ENCODE measurements around the gene TM4SF20. TPM values are rescaled to one million over a fixed set of nuclear protein-coding genes. Genes with fewer than 3 reads are reported as not detected.

The TM4SF20 gene
- total RNA-seq, 2 experiments from 2014 or later = not detected

DNA sequence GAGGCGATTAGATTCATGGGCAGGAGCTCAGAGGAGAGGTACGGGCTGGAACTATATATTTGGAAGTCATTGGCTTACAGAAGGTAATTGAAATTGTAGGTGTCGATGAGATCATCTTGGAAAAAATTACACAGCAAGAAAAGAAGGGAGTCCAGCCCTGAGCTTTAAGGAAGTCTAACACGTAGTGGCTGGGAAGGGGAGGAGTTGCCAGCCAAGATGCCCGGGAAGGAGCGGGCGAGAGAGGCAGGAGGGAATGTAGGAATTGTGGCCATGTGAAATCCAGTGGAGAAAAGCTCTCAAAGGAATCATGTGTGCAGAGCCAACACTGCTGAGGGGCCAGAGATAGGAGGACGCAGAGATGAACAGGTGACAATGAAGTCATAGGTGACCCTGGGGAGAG is 34.3 kb upstream of the TM4SF20 start:
- no peaks in the 10 kb centered on the region for H3K9me3 ChIP-seq (ENCODE audit: low read length)
- no peak for DNase-seq (ENCODE audit: low spot score)
- no peaks in the 10 kb centered on the region for H4K20me1 ChIP-seq (ENCODE audit: insufficient read depth, low read length)
- ChIA-PET POLR2A (interaction anchor here (0.6 kb wide), 1 partner anchor 1139 kb away, joined by 4 read pairs; no protein-coding TSS in a partner anchor), CTCF (ENCODE audit: unreplicated experiment) (interaction anchor here (0.5 kb wide), 1 partner anchor 592 kb away, joined by 3 read pairs; no protein-coding TSS in a partner anchor)
- intact Hi-C loops (cut with micrococcal nuclease; ENCODE audit: unreplicated experiment) = no loop called here
- H3K9me2 ChIP-seq (ENCODE audit: insufficient read depth, low read length) = no peaks in the 10 kb centered on the region
- no peak overlapping the region for H3K27ac ChIP-seq (ENCODE audit: low read depth, low read length, poor library complexity, severe bottlenecking)
- H3K4me3 ChIP-seq (ENCODE audit: low read depth, low read length, poor library complexity, severe bottlenecking) = no peak overlapping the region
- H3K4me1 ChIP-seq (ENCODE audit: insufficient read depth, low read length, poor library complexity, severe bottlenecking) = no peaks in the 10 kb centered on the region
- no peak for TF ChIP-seq EZH2phosphoT487 (IDR thresholded peaks at IDR 0.05; ENCODE audit: borderline replicate concordance, low read depth, low read length)
- TF ChIP-seq, protein P1, sequence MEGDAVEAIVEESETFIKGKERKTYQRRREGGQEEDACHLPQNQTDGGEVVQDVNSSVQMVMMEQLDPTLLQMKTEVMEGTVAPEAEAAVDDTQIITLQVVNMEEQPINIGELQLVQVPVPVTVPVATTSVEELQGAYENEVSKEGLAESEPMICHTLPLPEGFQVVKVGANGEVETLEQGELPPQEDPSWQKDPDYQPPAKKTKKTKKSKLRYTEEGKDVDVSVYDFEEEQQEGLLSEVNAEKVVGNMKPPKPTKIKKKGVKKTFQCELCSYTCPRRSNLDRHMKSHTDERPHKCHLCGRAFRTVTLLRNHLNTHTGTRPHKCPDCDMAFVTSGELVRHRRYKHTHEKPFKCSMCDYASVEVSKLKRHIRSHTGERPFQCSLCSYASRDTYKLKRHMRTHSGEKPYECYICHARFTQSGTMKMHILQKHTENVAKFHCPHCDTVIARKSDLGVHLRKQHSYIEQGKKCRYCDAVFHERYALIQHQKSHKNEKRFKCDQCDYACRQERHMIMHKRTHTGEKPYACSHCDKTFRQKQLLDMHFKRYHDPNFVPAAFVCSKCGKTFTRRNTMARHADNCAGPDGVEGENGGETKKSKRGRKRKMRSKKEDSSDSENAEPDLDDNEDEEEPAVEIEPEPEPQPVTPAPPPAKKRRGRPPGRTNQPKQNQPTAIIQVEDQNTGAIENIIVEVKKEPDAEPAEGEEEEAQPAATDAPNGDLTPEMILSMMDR (conservative IDR thresholded peaks at IDR 0.05; ENCODE audit: low read length) = no peak
- BruUV-seq (replicated peaks) = no TSS peak
- H2AFZ ChIP-seq (ENCODE audit: low read length) = no peak overlapping the region
- H3K36me3 ChIP-seq (ENCODE audit: insufficient read depth, low read length) = no peaks in the 10 kb centered on the region
- H3K4me2 ChIP-seq (ENCODE audit: low read length) = no peak overlapping the region
- no peaks in the 10 kb centered on the region for H3K79me2 ChIP-seq (ENCODE audit: insufficient read depth, low read depth, low read length)

DNA sequence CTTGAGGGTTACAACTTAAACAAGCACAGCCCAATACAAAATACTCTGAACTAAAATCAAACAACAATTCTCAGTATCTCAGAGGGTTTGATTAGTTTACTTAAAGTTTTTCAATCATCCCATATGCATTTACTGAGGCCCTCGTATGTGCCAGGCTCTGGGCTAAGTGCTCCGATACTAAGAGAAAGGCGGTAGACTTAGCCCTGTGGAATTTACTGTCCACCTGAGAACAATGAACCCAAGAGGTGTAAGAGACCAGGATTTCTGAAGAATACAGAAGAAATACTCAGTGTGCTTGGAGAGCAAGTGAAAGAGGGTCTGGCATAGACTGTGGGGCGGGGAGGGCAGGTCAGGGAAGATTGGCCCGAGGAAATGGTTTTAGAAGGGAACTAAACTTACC is 33.8 kb upstream of the TM4SF20 start:
- no peaks in the 10 kb centered on the region for H3K36me3 ChIP-seq (ENCODE audit: insufficient read depth, low read length)
- no peak overlapping the region for H3K4me2 ChIP-seq (ENCODE audit: low read length)
- no peaks in the 10 kb centered on the region for H3K9me2 ChIP-seq (ENCODE audit: insufficient read depth, low read length)
- H2AFZ ChIP-seq (ENCODE audit: low read length) = no peak overlapping the region
- no peaks in the 10 kb centered on the region for H4K20me1 ChIP-seq (ENCODE audit: insufficient read depth, low read length)
- no peaks in the 10 kb centered on the region for H3K4me1 ChIP-seq (ENCODE audit: insufficient read depth, low read length, poor library complexity, severe bottlenecking)
- H3K9me3 ChIP-seq (ENCODE audit: low read length) = no peaks in the 10 kb centered on the region
- intact Hi-C loops (cut with micrococcal nuclease; ENCODE audit: unreplicated experiment) = no loop called here
- no peak overlapping the region for H3K27ac ChIP-seq (ENCODE audit: low read depth, low read length, poor library complexity, severe bottlenecking)
- POLR2A ChIA-PET = interaction anchor here (0.7 kb wide), 1 partner anchor 21 kb away, joined by 3 read pairs; no protein-coding TSS in a partner anchor
- no peak overlapping the region for H3K4me3 ChIP-seq (ENCODE audit: low read depth, low read length, poor library complexity, severe bottlenecking)
- H3K79me2 ChIP-seq (ENCODE audit: insufficient read depth, low read depth, low read length) = no peaks in the 10 kb centered on the region
- BruUV-seq (replicated peaks) = no TSS peak
- no peak for DNase-seq (ENCODE audit: low spot score)
- CTCF ChIA-PET (ENCODE audit: unreplicated experiment) = no interaction called here
- TF ChIP-seq EZH2phosphoT487 (IDR thresholded peaks at IDR 0.05; ENCODE audit: borderline replicate concordance, low read depth, low read length) = no peak
- TF ChIP-seq, protein P1 (conservative IDR thresholded peaks at IDR 0.05; ENCODE audit: low read length) = no peak

DNA sequence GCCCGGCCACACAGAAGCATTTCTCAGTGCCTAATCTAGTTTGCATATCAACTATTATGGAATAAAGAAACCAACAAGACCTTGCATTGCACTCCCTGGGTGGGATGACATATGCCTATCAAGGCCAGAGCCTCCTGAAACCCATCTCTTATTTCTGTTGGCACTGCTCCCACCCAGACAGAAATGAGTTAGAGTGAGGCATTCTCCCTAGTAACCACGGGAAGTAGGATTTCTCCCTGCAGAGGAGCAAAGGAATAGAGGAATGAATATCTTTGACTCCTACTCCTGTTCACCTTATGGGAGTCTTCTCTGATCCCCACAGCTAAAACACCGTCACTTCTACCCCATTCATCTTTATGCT is 32.9 kb upstream of the TM4SF20 start:
- DNase-seq (ENCODE audit: low spot score) = no peak
- POLR2A ChIA-PET = interaction anchor here (0.5 to 0.7 kb wide), 3 partner anchors 8 to 55 kb away, joined by 3 to 7 read pairs (median 3); no protein-coding TSS in a partner anchor
- no peak for TF ChIP-seq EZH2phosphoT487 (IDR thresholded peaks at IDR 0.05; ENCODE audit: borderline replicate concordance, low read depth, low read length)
- TF ChIP-seq, protein P1 (conservative IDR thresholded peaks at IDR 0.05; ENCODE audit: low read length) = no peak
- Histone ChIP-seq H3K9me2 (ENCODE audit: insufficient read depth, low read length) (no peaks in the 10 kb centered on the region), H3K9me3 (ENCODE audit: low read length) (no peaks in the 10 kb centered on the region), H3K4me1 (ENCODE audit: insufficient read depth, low read length, poor library complexity, severe bottlenecking) (no peaks in the 10 kb centered on the region), H3K4me2 (ENCODE audit: low read length) (no peak overlapping the region), H3K27ac (ENCODE audit: low read depth, low read length, poor library complexity, severe bottlenecking) (no peak overlapping the region), H3K79me2 (ENCODE audit: insufficient read depth, low read depth, low read length) (no peaks in the 10 kb centered on the region), H2AFZ (ENCODE audit: low read length) (no peak overlapping the region), H3K36me3 (ENCODE audit: insufficient read depth, low read length) (no peaks in the 10 kb centered on the region), H4K20me1 (ENCODE audit: insufficient read depth, low read length) (no peaks in the 10 kb centered on the region), H3K4me3 (ENCODE audit: low read depth, low read length, poor library complexity, severe bottlenecking) (no peak overlapping the region)
- CTCF ChIA-PET (ENCODE audit: unreplicated experiment) = no interaction called here
- intact Hi-C loops (cut with micrococcal nuclease; ENCODE audit: unreplicated experiment) = no loop called here
- BruUV-seq (replicated peaks) = no TSS peak

All from OCI-LY7 (cell line).